ENCODE data around the gene FLT3.

GRCh38 chr13:28045861-28046260 is 54.5 kb downstream of the FLT3 start:
- TF ChIP-seq POLR2AphosphoS5 (IDR thresholded peaks at IDR 0.05; ENCODE audit: low read depth): no peak
- TF ChIP-seq CTCF (IDR thresholded peaks at IDR 0.05; ENCODE audit: insufficient read depth, low read length): no peak

Measured in HL-60 (cell line).